ENCODE results near the gene PI16. TPM values are rescaled to one million over a fixed set of nuclear protein-coding genes. Genes with fewer than 3 reads are reported as not detected.
A peak's percentile ranks its signal among the peaks of the same experiment; 100 is the strongest.

Gene PI16
- total and polyA plus RNA-seq, 7 donors, result 1.2 to 49.1 (median 3.1) TPM

GRCh38 chr6:36997811-36998722, 43.5 kb downstream of the PI16 start:
- Histone ChIP-seq H3K36me3 (ENCODE audit: insufficient read depth in 1 of 2, low read depth in 1 of 2) (no peaks in the 10 kb centered on the region), H3K27ac (peak overlapping the region; percentile 94), H3K4me1 (peaks cover 20% of the 10 kb centered on the region), H3K27me3 (ENCODE audit: insufficient read depth in 3 of 3, low read length in 2 of 3) (no peaks in the 10 kb centered on the region), H3K4me3 (peak overlapping the region; percentile 46), H3K9me3 (no peaks in the 10 kb centered on the region)
- DNase-seq (peak; percentile 69 to 85), ATAC-seq (peak; percentile 88 to 89 (median 89))
- TF ChIP-seq, protein P1, sequence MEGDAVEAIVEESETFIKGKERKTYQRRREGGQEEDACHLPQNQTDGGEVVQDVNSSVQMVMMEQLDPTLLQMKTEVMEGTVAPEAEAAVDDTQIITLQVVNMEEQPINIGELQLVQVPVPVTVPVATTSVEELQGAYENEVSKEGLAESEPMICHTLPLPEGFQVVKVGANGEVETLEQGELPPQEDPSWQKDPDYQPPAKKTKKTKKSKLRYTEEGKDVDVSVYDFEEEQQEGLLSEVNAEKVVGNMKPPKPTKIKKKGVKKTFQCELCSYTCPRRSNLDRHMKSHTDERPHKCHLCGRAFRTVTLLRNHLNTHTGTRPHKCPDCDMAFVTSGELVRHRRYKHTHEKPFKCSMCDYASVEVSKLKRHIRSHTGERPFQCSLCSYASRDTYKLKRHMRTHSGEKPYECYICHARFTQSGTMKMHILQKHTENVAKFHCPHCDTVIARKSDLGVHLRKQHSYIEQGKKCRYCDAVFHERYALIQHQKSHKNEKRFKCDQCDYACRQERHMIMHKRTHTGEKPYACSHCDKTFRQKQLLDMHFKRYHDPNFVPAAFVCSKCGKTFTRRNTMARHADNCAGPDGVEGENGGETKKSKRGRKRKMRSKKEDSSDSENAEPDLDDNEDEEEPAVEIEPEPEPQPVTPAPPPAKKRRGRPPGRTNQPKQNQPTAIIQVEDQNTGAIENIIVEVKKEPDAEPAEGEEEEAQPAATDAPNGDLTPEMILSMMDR (IDR thresholded peaks at IDR 0.05), result no peak
- WGBS, 3 donors, result 32 to 39% (median 33%) methylated on average over 18 of the region's 18 CpGs
- intact Hi-C loops (cut with DNase I), result no loop called here

DNA sequence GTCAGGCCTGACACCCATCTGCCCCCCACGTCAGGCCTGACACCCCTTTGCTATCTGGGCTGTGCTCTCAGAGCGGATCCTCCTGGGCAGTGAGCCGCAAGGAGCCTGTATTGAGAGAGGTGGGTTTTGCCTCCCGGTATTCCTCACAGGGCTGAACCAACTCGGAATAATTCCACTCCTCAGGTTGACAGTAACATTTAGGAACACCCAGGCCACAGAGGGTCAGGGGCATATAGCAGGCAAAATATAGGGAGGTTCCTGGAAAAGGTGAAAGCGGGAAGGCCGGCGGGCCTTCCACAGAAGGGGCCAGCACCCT, 44.1 kb downstream of the PI16 start:
- H3K4me1 ChIP-seq, result peaks cover 20% of the 10 kb centered on the region
- DNase-seq (no peak), ATAC-seq (no peak)
- H3K36me3 ChIP-seq (ENCODE audit: insufficient read depth in 1 of 2, low read depth in 1 of 2), result no peaks in the 10 kb centered on the region
- peak overlapping the region; percentile 46 for H3K4me3 ChIP-seq
- TF ChIP-seq, protein P1 (IDR thresholded peaks at IDR 0.05), result no peak
- H3K27me3 ChIP-seq (ENCODE audit: insufficient read depth in 3 of 3, low read length in 2 of 3), result no peaks in the 10 kb centered on the region
- H3K27ac ChIP-seq, result peak overlapping the region; percentile 94
- no peaks in the 10 kb centered on the region for H3K9me3 ChIP-seq
- intact Hi-C loops (cut with DNase I), result no loop called here
- WGBS, 3 donors, result 26 to 36% (median 33%) methylated on average over 8 of the region's 8 CpGs

DNA sequence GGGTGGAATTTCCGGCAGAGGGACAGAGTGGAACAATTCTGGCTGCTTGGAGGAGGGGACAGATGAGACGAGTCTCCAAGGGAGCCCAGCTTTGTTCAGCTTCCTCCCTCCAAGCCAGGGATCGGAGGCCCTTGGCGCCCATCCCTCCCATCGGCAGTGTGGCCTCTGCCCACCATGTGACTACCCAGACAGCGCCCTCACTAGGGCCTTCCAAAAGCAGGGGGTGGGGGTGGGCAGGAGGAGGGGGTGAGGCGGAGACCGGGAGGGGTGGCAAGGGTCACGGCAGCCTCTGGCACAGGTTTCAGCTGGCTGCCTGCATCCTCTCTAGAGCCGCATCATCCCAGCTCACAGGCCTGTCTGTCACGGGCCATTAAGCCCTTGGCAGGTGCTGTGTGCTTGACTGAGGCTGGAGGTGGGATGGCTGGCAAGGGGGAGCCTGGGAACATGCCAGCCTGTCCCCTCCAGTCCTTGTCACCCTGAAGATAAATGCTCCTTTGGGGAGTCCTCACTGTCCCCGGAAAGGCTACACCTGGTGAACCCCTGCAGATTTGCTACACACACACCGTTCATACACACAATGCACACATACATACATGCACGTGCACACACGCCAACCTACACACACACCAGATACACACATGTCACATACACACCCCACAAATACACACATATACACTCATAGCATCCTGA, 44.7 kb downstream of the PI16 start:
- no peaks in the 10 kb centered on the region for H3K27me3 ChIP-seq (ENCODE audit: insufficient read depth in 3 of 3, low read length in 2 of 3)
- WGBS, 3 donors, result 34 to 40% (median 39%) methylated on average over 14 to 15 of the region's 15 CpGs
- H3K36me3 ChIP-seq (ENCODE audit: insufficient read depth in 1 of 2, low read depth in 1 of 2), result no peaks in the 10 kb centered on the region
- DNase-seq (no peak), ATAC-seq (peak; percentile 29 to 52 (median 46))
- H3K27ac ChIP-seq, result peak overlapping the region; percentile 94
- TF ChIP-seq, protein P1 (IDR thresholded peaks at IDR 0.05), result no peak
- intact Hi-C loops (cut with DNase I), result no loop called here
- peaks cover 20% of the 10 kb centered on the region for H3K4me1 ChIP-seq
- peak overlapping the region; percentile 46 for H3K4me3 ChIP-seq
- no peaks in the 10 kb centered on the region for H3K9me3 ChIP-seq

DNA sequence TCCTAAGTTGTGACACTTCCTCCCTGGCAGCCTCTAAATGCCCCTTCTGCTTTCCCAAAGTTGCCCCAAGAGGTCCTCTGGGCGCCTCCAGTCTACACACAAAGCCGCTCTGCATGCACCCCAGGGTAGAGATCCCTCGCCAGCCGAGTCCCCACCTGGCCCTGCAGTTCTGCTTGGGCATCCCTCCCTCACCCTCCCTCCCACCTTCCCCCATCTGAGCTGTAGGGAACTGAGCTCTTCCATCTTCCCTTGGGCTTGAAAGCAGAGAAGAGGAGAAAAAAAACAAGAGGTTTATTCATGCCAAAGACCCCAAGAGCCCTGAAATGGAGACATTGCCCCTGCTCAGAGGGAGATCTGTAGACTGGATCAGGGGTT, 45.2 kb downstream of the PI16 start:
- intact Hi-C loops (cut with DNase I), result no loop called here

More for the DNA sequence above, 45.2 kb downstream of the PI16 start:
- no peaks in the 10 kb centered on the region for H3K27me3 ChIP-seq (ENCODE audit: insufficient read depth in 3 of 3, low read length in 2 of 3)
- H3K4me1 ChIP-seq, result peaks cover 20% of the 10 kb centered on the region
- TF ChIP-seq, protein P1 (IDR thresholded peaks at IDR 0.05), result no peak
- ATAC-seq, result no peak
- whole genome bisulfite sequencing, 3 donors, result 83 to 96% (median 90%) methylated on average over 4 of the region's 4 CpGs
- H3K9me3 ChIP-seq, result no peaks in the 10 kb centered on the region
- H3K4me3 ChIP-seq, result no peak overlapping the region
- no peak overlapping the region for H3K27ac ChIP-seq
- DNase-seq, result no peak
- H3K36me3 ChIP-seq (ENCODE audit: insufficient read depth in 1 of 2, low read depth in 1 of 2), result no peaks in the 10 kb centered on the region

Data from psoas muscle (tissue), 8 donors.